ENCODE data around the gene CDH16.
A peak's percentile ranks its signal among the peaks of the same experiment; 100 is the strongest.
"Not testable (repeated sequence)": the region's sequence is repeated elsewhere in the genome, so short reads cannot be mapped to it uniquely, and the experiment has no call there.

The CDH16 gene

DNA sequence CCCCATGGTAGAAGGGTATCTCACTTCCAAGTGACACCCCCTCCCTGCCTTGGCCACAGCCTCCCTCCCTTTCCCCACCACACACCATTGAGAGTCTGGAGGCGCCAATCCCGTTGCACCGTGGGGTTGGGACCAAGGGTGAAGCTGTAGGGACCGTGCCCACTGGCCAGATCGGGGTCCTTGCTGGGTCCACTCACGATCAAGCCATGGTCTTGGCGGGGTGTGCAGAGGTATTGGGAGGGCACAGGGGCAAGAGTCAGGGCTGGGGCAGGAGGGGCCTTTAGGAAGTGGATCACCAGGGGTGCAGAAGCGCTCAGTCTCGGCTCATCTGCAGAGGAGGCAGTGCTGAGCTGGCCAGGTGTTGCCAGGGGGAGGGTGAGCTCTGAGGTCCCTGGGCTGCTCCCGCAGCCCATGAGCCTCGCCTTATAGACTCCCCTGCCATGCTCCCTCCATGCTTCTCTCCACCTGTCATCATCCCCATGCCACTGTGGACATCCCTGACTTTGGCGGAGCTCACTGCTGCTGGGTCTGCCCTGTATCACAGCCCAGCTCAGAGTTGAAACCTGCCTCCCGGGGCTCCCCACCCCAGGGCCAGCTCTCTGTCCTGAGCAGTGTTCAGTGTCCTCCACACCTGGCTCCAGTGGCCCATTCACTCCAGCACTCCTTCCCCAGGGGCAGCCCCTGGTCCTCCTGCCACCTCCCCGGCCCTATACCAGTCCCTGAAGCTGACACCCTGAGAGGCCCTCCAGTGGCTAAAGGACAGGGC, 8.3 kb downstream of the CDH16 start:
- no peak for DNase-seq

DNA sequence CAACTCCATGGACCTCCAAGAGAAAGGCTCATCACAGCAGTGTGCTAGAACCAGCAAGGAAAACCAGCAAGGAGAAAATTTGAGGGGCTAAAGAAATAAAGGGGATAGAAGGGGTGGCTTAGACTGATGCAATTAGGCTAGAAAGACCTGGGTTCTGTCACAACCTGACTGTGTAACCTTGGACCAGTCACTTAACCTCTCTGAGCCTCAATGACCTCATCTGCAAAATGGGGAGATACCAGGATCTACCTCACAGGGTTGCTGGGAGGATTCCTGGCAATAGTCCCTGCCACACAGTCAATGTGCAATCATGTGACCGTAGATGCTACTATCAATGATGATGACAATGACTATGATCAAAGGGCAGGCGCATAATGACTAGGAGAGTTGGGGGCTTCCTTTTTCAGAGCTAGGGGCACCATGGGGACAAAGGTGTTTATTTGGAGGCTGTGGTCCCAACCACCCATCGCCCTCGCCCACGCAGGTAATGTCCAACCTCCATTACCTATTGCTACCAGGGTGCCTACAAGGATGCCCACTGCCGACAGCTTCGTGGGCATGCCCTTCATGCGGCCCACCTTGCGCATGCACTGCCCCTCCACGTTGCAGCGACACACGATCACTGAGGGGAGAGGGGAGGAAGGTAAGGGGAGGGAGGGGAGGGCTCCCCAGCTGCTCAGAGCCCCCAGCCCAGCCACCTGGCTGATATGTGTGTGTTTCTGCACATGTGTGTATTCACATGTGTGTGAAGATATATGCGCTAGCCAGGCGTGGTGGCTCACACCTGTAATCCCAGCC, 9.7 kb downstream of the CDH16 start:
- no peak for DNase-seq

DNA sequence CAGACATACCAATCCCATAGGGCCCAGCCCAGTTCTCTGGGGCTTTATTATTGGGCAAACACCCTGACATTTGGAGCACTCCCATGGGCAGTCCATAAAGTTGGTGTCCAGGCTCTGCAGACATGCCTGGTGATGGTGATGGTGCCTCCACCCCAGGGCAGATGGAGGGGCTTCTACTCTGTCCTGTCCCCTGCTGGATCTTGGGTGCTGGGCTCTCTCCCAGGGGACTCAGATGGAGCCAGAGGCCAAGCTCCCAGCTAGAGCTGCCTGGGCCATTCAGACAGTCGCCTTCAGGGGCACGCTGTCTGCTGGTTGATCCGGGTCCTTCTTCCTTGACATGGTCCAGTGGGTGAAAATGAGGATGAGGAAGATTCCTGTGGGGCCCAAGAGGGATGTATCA, 10.6 kb downstream of the CDH16 start:
- no peak for DNase-seq

DNA sequence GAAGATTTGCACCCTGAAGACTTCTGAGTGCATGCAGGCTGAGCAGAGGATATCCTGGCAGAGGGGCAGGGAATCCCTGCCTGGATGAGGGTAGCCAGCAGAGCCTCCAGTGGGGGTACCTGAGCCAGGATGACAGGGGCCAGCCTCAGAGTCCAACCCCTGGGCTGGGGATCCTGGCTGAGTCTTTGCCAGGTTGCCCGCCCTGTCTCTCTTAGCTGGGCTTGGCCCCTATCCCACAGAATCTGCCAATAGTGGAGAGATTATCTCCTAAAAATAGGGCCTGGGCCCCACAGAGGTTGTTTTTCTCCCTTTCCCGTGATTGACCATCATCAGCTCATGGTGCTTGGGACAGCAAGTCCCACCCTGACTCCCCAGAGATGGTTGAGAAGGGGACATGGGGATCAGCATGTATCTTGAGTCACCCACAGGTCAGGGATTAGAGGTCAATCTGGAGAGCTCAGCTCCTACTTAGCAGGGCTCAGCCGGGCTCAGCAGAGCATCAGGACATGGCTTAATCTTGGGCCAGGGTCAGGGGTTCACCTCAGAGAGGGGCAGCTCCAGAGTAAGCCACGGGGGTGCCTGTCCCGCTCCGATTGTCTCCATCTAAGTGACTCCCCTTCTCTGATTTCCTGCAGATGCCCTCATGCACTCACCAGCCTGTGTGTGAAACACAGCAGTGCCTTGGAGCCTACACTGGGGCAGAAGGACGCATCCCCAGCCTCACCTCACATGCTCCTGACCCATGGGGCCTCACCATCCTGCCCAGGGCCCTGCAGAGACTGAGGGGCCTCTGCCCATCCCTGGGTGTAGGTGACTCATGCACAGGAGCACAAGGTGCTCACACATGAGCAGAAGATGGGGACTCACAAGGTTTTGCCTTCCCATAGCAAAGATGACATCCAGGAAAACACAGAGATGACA, 11.5 kb downstream of the CDH16 start:
- DNase-seq: no peak

DNA sequence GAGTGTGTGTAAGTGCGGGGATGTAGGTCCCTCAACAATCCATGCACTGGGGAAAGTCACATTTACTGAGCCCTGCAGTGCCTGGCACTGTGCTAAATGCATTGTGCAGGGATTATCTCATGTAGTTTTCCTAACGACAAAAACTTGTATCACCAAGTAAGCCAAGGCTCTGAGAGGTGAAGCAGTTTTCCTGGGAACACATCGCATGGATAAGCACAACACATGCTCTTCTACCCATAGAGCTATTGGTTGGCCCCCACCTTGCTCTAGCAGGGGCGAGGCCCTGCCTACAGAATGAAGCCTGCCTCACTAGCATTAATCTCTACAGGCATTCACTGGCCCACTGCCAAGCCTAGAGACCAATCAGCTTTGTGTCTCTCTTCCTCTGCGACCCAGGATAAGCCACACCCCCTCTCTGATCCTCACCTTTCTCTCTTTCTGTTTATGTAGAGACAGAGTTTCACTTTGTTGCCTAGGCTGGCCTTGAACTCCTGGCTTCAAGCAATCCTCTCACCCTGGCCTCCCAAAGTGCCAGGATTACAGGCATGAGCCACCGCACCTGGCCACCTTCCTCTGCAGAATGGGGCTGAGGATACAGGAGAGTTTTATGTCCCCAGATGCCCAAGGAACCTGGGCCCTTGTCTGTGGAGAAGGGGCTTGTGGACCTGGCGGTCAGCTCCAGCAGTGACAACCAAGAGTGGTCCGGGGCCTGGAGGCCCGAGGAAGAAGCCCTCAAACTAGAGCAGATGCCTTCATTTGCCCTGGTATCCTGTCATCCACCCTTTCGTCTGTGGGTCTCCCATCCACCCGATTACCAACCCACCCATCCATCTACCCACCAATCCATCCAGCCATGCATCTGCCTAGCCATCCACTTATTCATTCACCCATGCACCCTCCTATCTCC, 12.8 kb downstream of the CDH16 start:
- no peak for DNase-seq

DNA sequence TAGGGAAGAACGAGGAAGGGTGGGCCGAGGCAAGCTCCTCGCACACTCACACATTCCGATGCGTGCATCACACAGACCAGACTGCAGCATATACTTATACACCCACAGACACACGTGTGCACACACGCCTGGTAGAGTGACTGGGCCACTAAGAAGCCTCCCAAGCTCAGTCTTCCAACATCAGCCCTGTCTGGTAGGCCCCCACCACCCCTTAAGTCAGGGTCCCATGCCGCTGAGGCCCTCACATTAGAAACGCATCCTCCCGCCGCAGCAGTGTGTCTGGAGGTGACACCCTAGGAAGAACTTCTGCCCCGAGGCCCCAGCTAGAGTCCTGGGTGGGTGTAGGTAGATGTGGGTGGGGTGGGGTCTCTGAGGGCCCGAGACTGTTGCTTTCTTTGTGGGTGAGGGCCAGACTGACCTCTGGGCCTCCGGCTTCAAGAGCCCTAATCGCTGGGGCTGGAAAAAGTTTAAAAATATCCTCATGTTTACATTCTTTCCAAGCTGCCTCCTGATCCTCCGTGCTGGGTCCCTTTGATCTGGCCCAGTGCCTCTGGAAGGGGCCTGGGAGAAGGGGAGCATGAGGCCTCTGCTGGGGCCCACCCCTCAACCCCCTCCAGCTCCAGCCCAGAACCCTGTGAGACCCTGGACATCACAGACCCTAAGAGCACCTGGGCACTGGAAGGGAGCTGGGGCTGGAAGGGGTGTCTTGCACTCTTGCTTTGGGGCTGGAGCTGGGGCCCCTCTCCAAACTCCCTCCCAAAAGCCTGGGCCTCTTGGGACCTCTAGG, 13.6 kb downstream of the CDH16 start:
- no peak for DNase-seq

DNA sequence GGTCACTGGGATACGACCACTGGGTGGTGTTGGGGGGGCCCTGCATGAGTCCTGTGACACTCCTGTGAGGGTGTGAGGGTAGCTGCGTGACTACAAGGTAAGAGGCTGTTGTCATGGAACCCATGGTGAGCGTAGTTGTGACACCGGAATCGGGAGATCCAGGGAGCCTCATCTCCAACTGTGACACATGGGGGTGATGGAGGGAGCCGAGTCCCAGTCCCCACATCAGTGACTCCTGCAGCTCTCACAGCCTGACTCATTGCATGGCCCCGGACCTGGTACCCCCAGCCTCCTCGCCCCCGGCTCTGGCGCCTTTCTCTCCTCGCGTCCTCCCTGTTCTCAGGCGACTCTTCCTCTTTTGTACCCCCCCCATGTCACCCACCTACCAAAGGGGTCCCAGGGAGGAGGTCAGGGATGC, 14.2 kb downstream of the CDH16 start:
- no peak for DNase-seq

DNA sequence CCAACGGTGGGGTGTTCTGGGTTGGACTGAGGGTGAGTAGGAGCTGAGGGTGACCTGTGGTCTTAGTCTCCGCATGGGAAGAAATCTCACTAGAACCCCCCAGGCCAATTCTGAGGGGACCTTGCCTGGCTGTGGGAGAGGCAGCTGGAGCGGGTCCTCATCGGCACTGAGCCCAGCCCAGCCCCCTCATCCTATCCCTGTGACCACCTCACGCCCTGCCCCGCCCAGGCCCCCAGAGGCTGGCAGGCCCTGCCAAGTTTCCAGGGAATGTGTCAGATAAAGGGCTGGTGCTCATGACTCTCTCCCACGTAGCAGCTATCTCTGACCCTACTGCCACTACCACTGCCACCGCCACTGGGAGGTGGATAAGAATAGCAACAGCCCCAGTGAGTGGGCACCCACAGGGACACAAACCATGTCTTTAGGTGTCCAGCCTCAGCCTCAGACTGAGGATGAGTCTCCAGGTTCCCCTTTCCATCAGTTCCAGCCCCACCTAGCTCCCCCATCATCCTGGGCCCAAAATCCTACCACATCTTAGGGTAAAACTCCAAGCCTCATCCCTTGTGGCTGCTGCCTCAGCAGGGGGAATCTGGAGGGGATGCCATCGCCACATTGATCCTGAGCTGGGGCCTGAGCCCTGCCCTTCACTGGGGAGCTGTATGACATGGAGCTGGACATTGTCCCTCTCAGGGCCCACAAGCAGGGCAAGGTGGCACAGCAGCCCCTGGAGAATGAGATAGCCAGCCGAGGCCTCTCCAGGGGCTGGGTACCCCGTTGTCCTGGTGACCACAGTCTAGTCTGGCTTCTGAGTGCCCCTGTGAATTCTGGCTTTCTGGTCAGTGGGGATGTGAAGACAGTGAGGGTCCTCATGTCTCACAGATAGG, 14.9 kb downstream of the CDH16 start:
- DNase-seq: no peak

DNA sequence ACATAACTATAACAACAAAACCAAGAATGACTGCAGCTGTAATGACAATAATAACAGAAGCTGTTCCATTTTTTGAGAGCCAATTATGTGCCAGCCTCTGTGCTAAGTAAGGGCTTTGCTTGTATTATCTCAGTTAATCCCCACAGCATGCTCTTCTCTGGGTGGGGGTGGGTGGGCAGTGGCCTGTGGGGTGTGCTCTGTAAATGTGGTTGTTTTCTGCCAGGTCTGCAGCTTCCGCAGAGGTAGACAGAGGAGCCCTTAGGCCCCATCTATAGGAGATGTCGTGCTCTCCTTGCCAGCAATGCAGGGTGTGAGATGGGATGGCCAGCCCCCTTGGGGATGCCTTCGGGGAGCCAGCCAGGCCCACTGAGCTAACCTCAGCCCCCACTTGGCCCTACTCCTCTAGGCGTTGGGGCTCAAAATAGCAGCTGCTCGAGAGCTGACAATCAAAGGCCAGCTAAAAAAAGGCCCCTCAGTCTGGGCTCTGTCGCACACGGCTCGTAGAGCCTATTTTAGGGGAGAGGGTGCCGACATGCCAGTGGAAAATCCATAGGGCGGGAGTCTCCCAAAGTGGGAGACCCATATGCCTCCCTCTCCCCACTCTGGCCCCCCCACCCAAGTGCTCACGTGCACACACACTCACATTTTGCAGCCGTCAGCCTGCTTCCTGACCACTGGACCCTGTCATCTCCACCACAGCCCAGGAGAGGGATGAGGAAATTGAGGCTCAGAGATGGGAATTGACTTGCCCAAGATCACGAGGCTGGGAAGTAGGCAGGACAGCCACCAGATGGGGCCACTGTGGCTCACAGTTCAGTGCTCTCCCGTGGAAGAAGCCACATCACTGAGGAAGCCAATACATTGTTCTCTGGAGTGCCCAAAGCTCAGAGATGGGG, 15.8 kb downstream of the CDH16 start:
- DNase-seq: no peak

DNA sequence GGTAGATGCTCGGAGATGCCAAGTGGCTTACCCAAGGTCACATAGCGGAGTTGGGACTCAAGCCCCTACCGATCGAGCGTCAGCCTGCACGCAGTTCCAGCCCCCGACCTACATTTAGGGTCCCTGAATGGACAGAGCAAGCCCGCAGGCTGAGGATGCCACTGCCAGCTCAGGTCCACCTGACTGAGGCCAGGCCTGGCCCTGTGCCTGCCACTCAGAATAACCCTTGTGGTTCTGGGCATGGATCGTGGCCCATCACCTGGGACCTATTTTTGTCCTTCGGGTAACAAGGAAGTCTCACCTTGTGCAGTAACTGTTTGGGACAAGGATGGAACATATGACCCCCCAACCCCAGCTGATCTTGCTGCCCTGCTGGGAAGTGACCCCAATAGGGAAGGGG, 17.1 kb downstream of the CDH16 start:
- no peak for DNase-seq

DNA sequence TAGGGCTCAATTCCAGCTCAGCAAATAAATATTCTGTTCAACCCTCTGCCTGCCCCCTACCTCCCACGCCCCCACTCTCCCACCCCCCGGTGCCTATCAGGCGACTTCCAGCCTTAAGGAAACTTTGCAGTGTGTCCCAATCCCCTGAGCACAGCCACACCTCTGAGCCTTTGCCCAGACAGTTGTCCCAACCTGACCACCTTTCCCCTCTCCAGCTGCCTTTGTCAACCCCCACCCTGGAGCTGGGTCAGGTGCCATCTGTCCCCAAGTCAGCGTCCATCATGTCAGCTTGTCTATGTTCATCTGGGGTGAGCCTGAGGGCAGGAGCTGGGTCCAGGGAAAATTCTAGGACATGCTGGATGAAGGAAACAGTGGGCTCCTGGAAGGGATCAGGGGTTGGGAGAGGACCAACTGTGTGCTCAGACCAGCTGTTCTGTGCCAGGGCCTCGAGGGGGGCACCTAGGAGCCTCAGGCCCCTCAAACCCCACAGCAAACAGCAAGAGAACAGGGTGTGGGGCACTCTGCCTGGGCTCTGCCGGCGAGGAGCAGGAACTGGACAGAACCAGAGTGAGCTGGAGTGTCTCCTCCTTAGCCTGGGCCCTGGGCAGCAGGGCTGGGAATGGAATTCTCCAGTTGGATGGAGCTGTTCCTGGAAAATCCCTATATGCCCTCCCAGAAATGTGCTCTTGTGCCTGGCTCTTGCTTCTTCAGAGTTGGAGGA, 17.8 kb downstream of the CDH16 start:
- no peak for DNase-seq

DNA sequence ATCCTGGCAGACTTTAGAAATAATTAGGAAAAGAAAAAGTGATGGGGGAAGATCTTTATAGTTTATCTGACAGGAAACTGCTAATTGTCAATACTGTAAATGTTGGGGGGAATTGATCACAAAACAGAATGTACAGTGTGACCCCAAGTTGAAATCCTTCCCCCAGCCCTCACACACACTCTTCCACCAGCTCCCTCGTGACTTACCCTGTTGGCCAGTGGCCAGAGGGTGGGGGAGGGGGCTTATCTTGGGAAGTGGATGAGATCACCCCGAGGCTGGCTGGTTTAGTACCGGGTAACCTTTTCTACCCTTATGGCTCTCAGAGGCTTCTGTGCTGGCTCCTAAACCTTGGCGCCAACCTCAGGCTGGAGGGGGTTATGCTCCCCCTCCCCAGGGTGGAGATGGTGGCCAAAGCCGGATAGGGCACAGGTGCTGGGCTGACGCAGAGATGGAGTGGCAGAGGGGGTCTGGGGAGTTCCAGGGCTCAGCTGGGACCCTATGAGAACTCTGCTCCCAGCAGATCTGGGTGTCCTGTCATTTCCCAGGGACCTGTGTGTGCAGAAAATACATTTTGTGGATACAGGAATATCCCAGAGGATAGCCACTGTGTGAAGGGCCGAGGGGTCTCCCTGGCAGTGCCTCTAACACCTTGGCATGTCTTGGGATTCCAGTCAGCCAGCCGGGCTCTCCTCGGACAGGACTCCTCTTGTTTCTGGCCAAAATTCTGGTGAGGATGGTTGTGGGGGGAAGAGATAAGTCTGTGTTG, 18.6 kb downstream of the CDH16 start:
- peak; percentile 67 for DNase-seq

DNA sequence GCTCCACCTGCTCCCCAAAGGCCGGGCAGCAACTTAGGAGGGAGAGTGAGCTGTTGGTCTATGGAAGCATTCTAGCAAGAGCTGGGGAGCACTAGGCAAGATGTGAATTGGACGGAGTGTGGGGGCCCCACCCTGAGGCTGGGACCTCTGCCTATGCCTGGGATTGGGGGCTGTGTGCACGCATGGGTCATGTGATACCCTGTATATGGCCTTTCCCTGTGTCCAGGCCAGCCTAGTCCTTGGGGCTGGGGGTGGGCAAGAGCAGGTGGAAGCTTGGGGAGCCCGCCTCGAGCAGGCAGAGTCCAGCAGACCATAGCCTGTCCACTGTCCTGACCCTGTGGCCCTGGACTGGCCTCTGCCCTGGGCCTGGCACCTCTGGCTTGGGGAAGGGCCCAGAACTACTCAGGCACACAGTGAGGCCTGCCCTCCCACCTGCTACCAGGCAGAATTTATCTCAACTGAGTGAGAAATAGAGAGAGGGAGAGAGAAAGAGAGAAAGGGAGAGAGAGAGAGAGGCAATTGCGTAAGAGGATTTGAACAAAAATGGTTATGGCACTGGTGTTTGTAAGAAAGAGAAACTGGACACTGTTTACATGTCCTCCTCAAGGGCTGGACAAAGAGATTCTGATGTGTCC, 19.3 kb downstream of the CDH16 start:
- no peak for DNase-seq

DNA sequence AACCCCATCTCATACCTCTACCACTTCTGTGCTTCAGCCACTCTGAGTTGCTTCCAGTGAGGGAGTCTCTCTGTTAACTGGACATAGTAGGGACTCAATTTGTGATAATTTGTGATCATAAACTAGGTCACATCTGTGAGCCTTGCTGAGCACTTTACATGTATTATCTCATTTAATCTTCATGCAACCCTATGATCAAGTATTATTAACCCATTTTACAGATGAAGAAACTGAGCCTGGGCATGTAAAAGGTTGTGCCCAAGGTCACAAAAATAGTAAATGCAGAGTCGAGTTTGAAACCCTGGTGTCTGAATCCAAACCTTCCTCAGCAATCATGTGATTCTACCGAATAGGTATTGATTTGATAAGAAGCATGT, 19.8 kb downstream of the CDH16 start:
- no peak for DNase-seq

DNA sequence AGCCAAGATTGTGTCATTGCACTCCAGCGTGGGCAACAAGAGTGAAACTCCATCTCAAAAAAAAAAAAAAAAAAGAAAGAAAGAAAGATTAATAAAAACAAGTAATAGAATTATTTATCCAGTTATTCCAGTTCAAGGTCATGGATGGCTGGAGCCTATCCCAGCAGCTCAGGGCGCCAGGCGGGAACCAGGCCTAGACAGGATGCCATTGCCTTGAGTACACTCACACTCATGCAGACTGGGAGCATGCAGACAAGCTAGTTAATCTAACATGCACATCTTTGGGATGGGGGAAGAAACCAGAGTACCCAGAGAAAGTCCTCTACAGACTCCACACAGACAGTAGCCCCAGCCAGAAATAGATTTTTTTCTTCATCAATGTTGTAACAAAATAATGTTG, 20.5 kb downstream of the CDH16 start:
- DNase-seq: peak; percentile 46

DNA sequence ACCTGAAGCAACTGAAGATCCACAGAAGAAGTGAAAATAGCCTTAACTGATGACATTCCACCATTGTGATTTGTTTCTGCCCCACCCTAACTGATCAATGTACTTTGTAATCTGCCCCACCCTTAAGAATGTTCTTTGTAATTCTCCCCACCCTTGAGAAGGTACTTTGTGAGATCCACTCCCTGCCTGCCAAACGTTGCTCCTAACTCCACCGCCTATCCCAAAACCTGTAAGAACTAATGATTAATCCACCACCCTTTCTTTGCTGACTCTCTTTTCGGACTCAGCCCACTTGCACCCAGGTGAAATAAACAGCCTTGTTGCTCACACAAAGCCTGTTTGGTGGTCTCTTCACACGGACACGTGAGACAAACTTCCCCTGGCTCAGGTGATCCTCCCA, 22.0 kb downstream of the CDH16 start:
- not testable (repeated sequence) for DNase-seq

DNA sequence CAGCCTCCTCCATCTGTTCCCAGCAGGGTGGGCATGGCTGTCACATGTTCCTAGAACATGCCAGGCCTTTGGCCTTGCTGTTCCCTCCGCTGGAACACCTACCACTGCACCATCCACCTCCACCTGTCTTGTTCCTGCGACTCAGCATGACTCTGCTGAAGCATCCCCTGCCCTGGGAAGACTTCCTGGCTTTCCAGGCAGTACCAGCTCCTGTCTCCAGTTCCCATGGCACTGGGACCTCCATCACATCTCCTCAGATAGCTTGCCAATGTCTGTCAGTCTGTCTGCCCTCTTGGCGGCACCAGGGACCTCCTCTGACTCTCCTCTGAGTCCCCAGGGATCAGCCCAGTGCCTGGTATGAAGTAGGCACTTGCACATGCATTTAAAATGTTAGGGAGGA, 22.7 kb downstream of the CDH16 start:
- DNase-seq: no peak

Measured in fibroblast of skin of scalp (primary cell).